ENCODE data around the gene LEMD3. TPM values are rescaled to one million over a fixed set of nuclear protein-coding genes. Genes with fewer than 3 reads are reported as not detected.

LEMD3 gene
- total and polyA plus RNA-seq, 2 of the 8 experiments (the other 6 are each of a cell fraction or from before 2014, with no cell fraction given): 5.8 to 33.2 TPM

DNA sequence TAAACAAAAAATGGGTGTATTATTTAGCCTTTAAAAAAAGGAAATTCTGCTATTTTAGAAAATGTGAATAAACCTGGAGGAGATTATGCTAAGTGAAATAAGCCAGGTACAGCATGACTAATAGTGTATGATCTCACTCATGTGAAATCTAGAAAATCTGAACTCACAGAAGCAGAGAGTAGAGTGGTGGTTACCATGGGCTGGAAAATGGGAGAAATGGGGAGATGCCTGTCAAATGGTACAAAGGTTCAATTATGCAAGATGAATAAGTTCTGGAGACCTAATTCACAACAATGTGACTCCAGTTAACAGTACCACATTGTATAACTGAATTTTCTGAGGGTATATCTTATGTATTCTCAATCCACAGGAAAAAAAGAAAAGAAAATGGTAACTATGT is 17.4 kb upstream of the LEMD3 start:
- H3K27ac ChIP-seq (ENCODE audit: low read depth, low read length): no peak overlapping the region
- no peaks in the 10 kb centered on the region for H3K23me2 ChIP-seq (ENCODE audit: low read depth, low read length)
- no peak overlapping the region for H2BK5ac ChIP-seq (ENCODE audit: low read depth, low read length)
- H2BK20ac ChIP-seq (ENCODE audit: low read length): no peak overlapping the region
- H3K9me3 ChIP-seq (ENCODE audit: insufficient read depth in 2 of 2, low read depth in 1 of 2, low read length in 1 of 2): no peaks in the 10 kb centered on the region
- H3K79me1 ChIP-seq (ENCODE audit: low read depth, low read length): no peaks in the 10 kb centered on the region
- no peaks in the 10 kb centered on the region; a peak in 1 of 7 replicates for H3K27me3 ChIP-seq (replicated peaks in 1 of 4; ENCODE audit: control insufficient read depth in 3 of 4, extremely low read depth in 1 of 4, insufficient read depth in 3 of 4, low read length in 3 of 4)
- no peak for DNase-seq (ENCODE audit: low read depth in 1 of 2, low spot score in 2 of 2)
- ChIA-PET POLR2A (ENCODE audit: partially characterized antibody) (no interaction called here), CTCF (ENCODE audit: partially characterized antibody) (no interaction called here)
- H3K18ac ChIP-seq (ENCODE audit: extremely low read depth, low read length): no peak overlapping the region
- no peaks in the 10 kb centered on the region for H3K4me1 ChIP-seq (replicated peaks in 1 of 4; ENCODE audit: control insufficient read depth in 3 of 4, insufficient read depth in 4 of 4, low read length in 3 of 4)
- no peak overlapping the region for H2AK5ac ChIP-seq (ENCODE audit: low read depth, low read length)
- no peak overlapping the region for H2BK120ac ChIP-seq (replicated peaks; ENCODE audit: low read depth, low read length)
- no peaks in the 10 kb centered on the region for H3K36me3 ChIP-seq (ENCODE audit: control insufficient read depth in 2 of 4, insufficient read depth in 4 of 4, low read length in 3 of 4)
- no peak for FAIRE-seq
- H2AFZ ChIP-seq (ENCODE audit: low read length): no peak overlapping the region
- no peak overlapping the region for H4K8ac ChIP-seq (ENCODE audit: extremely low read depth, insufficient read depth, low read length)
- H2BK12ac ChIP-seq (ENCODE audit: low read depth, low read length): no peak overlapping the region
- H3K56ac ChIP-seq (replicated peaks; ENCODE audit: insufficient read length, low read depth, low read length): no peak overlapping the region
- H3K9ac ChIP-seq (replicated peaks in 1 of 4; ENCODE audit: extremely low read depth in 1 of 4, low read depth in 3 of 4, low read length in 3 of 4): no peak overlapping the region
- H4K91ac ChIP-seq (replicated peaks; ENCODE audit: insufficient read length, low read length): no peak overlapping the region
- no peak overlapping the region for H4K5ac ChIP-seq (ENCODE audit: insufficient read length, low read depth, low read length)
- H3K14ac ChIP-seq (ENCODE audit: insufficient read length): no peak overlapping the region
- H3K4me3 ChIP-seq (ENCODE audit: extremely low read depth in 1 of 4, insufficient read depth in 2 of 4, low read depth in 3 of 4, low read length in 4 of 4): no peak overlapping the region
- no peak overlapping the region for H3K4me2 ChIP-seq (ENCODE audit: insufficient read depth in 1 of 2, low read depth in 2 of 2, low read length in 2 of 2)
- no peaks in the 10 kb centered on the region for H3K79me2 ChIP-seq (ENCODE audit: control insufficient read depth in 1 of 2, insufficient read depth in 2 of 2, low read length in 2 of 2)
- no peak overlapping the region for H3K23ac ChIP-seq (ENCODE audit: insufficient read length)
- no peak overlapping the region for H3K4ac ChIP-seq (replicated peaks; ENCODE audit: insufficient read length, low read depth, low read length)
- no peaks in the 10 kb centered on the region for H4K20me1 ChIP-seq (replicated peaks in 1 of 2; ENCODE audit: control insufficient read depth in 1 of 2, insufficient read depth in 2 of 2, low read length in 2 of 2)
- H2BK15ac ChIP-seq (ENCODE audit: low read length): no peak overlapping the region
- TF ChIP-seq SP1 (IDR thresholded peaks at IDR 0.05; ENCODE audit: low read depth, low read length): no peak
- TF ChIP-seq RNF2 (IDR thresholded peaks at IDR 0.05; ENCODE audit: borderline replicate concordance, low read depth, low read length, missing control alignments, poor library complexity, severe bottlenecking): no peak
- no peak for TF ChIP-seq FOSL1 (IDR thresholded peaks at IDR 0.05; ENCODE audit: insufficient read depth, low read depth, low read length)

Data from H1 (cell line).